Epithelial cell of proximal tubule (primary cell): ENCODE results near the gene RPTOR. TPM values are rescaled to one million over a fixed set of nuclear protein-coding genes. Genes with fewer than 3 reads are reported as not detected.

Experiments used
- DNase-seq: peaks from one replicate; pipeline ENCODE4 v3.0.0-alpha.2; 2011; ENCODE audit warnings: low read depth
- H3K4me3 ChIP-seq: 2 replicates; pipeline ENCODE4 v1.5.1; 2011; ENCODE audit warnings: low read depth, mild to moderate bottlenecking, low read length
- total RNA-seq: library from RNA; depleted of rRNA; stranded (reverse); fragments of >200 nt; gene quantifications from 2 replicates; pipeline ENCODE4 v1.2.3, GENCODE V29; 2015
- TF ChIP-seq, protein P1 (sequence below): conservative IDR thresholded peaks from 2 replicates; pipeline ENCODE4 v1.5.1; 2012; ENCODE audit warnings: low read depth, mild to moderate bottlenecking, low read length

Gene RPTOR
- total RNA-seq, 1 donor from 2014 or later: 24.4 TPM

DNA sequence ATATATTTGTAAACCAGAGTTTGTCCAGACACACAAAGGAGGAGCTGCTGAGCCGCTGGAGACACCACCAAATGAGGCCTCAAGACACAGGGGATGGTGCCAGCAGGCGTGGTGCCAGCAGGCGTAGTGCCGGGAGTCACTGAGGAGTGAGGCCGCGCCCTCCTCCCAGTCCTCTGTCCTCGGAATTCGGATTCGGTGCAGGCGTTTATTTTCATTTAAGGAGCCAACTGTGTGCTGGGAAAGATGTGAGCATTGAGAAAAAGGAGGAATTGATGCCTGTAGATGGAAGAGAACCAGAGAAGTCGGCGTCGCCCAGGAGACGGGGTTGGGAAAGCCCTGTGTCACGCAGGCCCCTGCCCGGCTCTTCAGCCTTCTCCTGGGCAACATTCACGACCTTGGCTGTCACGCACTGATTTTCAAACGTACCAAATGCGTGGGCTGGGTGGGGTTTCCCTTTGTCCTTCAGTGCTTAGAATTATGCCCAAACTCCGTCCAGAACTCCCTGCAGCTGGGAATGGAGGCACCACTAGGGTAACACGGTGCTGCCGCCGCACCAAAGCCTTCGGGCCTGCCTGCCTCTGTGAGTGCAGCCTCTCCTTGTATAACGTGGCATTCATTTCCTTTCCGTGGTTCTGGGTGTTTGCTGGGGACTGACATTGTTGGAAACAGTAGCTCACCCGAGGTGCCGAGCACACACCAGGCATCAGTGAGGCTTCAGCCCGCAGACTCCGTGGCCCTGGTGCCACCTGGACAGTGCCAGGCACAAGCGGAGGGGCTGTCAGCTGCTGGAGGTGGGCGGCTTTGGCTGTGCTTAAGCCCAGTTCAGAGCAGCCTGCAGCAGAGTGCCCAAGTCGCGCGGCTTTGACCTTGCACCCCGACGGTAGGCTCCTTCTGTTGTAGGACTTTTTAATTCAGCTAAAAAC is 398.0 kb downstream of the RPTOR start:
- TF ChIP-seq, protein P1, sequence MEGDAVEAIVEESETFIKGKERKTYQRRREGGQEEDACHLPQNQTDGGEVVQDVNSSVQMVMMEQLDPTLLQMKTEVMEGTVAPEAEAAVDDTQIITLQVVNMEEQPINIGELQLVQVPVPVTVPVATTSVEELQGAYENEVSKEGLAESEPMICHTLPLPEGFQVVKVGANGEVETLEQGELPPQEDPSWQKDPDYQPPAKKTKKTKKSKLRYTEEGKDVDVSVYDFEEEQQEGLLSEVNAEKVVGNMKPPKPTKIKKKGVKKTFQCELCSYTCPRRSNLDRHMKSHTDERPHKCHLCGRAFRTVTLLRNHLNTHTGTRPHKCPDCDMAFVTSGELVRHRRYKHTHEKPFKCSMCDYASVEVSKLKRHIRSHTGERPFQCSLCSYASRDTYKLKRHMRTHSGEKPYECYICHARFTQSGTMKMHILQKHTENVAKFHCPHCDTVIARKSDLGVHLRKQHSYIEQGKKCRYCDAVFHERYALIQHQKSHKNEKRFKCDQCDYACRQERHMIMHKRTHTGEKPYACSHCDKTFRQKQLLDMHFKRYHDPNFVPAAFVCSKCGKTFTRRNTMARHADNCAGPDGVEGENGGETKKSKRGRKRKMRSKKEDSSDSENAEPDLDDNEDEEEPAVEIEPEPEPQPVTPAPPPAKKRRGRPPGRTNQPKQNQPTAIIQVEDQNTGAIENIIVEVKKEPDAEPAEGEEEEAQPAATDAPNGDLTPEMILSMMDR: no peak
- no peak overlapping the region for H3K4me3 ChIP-seq
- no peak for DNase-seq

GRCh38 chr17:80943346-80944145 is 398.9 kb downstream of the RPTOR start:
- TF ChIP-seq, protein P1: no peak
- H3K4me3 ChIP-seq: no peak overlapping the region
- no peak for DNase-seq

GRCh38 chr17:80944326-80944725 is 399.7 kb downstream of the RPTOR start:
- TF ChIP-seq, protein P1: no peak
- no peak for DNase-seq
- no peak overlapping the region for H3K4me3 ChIP-seq

GRCh38 chr17:80945736-80946135 is 401.1 kb downstream of the RPTOR start:
- no peak overlapping the region for H3K4me3 ChIP-seq
- no peak for DNase-seq
- TF ChIP-seq, protein P1: no peak

GRCh38 chr17:80946449-80946848 is 401.8 kb downstream of the RPTOR start:
- TF ChIP-seq, protein P1: no peak
- H3K4me3 ChIP-seq: no peak overlapping the region
- DNase-seq: no peak

GRCh38 chr17:80947200-80947940 is 402.7 kb downstream of the RPTOR start:
- no peak for DNase-seq
- no peak overlapping the region for H3K4me3 ChIP-seq
- TF ChIP-seq, protein P1: no peak
